ENCODE measurements around the gene BCHE.

The BCHE gene

GRCh38 chr3:165837058-165837525 is at the start of gene BCHE:
Gene BCHE (minus strand): TSS chr3:165837423. CDS start chr3:165831033, 6,390 bp downstream.
- DNase-seq (ENCODE audit: low read depth) = peak; percentile 63
- H3K4me3 ChIP-seq (ENCODE audit: low read depth, low read length) = peak within 1 kb of the TSS; percentile 54

GRCh38 chr3:165885558-165886270 is 48.5 kb upstream of the BCHE start:
- no peak for DNase-seq (ENCODE audit: low read depth)
- H3K4me3 ChIP-seq (ENCODE audit: low read depth, low read length) = no peak overlapping the region

- H3K4me3 ChIP-seq (ENCODE audit: low read depth, low read length) = no peak overlapping the region
- no peak for DNase-seq (ENCODE audit: low read depth)
These were observed 47.3 kb upstream of the BCHE start for GRCh38 chr3:165884518-165884917.

- no peak overlapping the region for H3K4me3 ChIP-seq (ENCODE audit: low read depth, low read length)
- no peak for DNase-seq (ENCODE audit: low read depth)
These were observed 46.7 kb upstream of the BCHE start for GRCh38 chr3:165883863-165884478.

GRCh38 chr3:165883117-165883516 is 45.9 kb upstream of the BCHE start:
- DNase-seq (ENCODE audit: low read depth) = no peak
- no peak overlapping the region for H3K4me3 ChIP-seq (ENCODE audit: low read depth, low read length)

GRCh38 chr3:165875644-165876043 is 38.4 kb upstream of the BCHE start:
- no peak for DNase-seq (ENCODE audit: low read depth)
- H3K4me3 ChIP-seq (ENCODE audit: low read depth, low read length) = no peak overlapping the region

- no peak for DNase-seq (ENCODE audit: low read depth)
- no peak overlapping the region for H3K4me3 ChIP-seq (ENCODE audit: low read depth, low read length)
These were observed 37.7 kb upstream of the BCHE start for GRCh38 chr3:165874663-165875489.

- DNase-seq (ENCODE audit: low read depth) = no peak
- H3K4me3 ChIP-seq (ENCODE audit: low read depth, low read length) = no peak overlapping the region
These were observed 30.9 kb upstream of the BCHE start for GRCh38 chr3:165868088-165868487.

GRCh38 chr3:165859061-165859460 is 21.8 kb upstream of the BCHE start:
- no peak for DNase-seq (ENCODE audit: low read depth)
- no peak overlapping the region for H3K4me3 ChIP-seq (ENCODE audit: low read depth, low read length)

- DNase-seq (ENCODE audit: low read depth) = peak; percentile 44
- no peak overlapping the region for H3K4me3 ChIP-seq (ENCODE audit: low read depth, low read length)
These were observed 18.4 kb upstream of the BCHE start for GRCh38 chr3:165855581-165855980.

GRCh38 chr3:165854696-165855095 is 17.5 kb upstream of the BCHE start:
- H3K4me3 ChIP-seq (ENCODE audit: low read depth, low read length) = no peak overlapping the region
- no peak for DNase-seq (ENCODE audit: low read depth)

- H3K4me3 ChIP-seq (ENCODE audit: low read depth, low read length) = no peak overlapping the region
- DNase-seq (ENCODE audit: low read depth) = peak; percentile 4
These were observed 15.5 kb upstream of the BCHE start for GRCh38 chr3:165852711-165853110.

- DNase-seq (ENCODE audit: low read depth) = no peak
These were observed 15.0 kb upstream of the BCHE start for GRCh38 chr3:165852191-165852590.

GRCh38 chr3:165846056-165846455 is 8.8 kb upstream of the BCHE start:
- DNase-seq (ENCODE audit: low read depth) = no peak
- no peak overlapping the region for H3K4me3 ChIP-seq (ENCODE audit: low read depth, low read length)

More at GRCh38 chr3:165852191-165852590, 15.0 kb upstream of the BCHE start:
- H3K4me3 ChIP-seq (ENCODE audit: low read depth, low read length) = no peak overlapping the region

GRCh38 chr3:165839296-165840076 is 2.3 kb upstream of the BCHE start:
- DNase-seq (ENCODE audit: low read depth) = peak; percentile 4
- H3K4me3 ChIP-seq (ENCODE audit: low read depth, low read length) = no peak overlapping the region

- no peak for DNase-seq (ENCODE audit: low read depth)
- no peak overlapping the region for H3K4me3 ChIP-seq (ENCODE audit: low read depth, low read length)
These were observed 578 bp upstream of the BCHE start for GRCh38 chr3:165837801-165838200.

- DNase-seq (ENCODE audit: low read depth) = no peak
- no peak overlapping the region for H3K4me3 ChIP-seq (ENCODE audit: low read depth, low read length)
These were observed 1.8 kb downstream of the BCHE start for GRCh38 chr3:165835431-165835830.

- no peak overlapping the region for H3K4me3 ChIP-seq (ENCODE audit: low read depth, low read length)
- DNase-seq (ENCODE audit: low read depth) = no peak
These were observed 6.5 kb downstream of the BCHE start for GRCh38 chr3:165830746-165831145.

- no peak for DNase-seq (ENCODE audit: low read depth)
- H3K4me3 ChIP-seq (ENCODE audit: low read depth, low read length) = no peak overlapping the region
These were observed 9.3 kb downstream of the BCHE start for GRCh38 chr3:165827883-165828282.
